Right cardiac atrium (tissue), 5 donors: Measurements from ENCODE around the gene ZFAND3. TPM values are rescaled to one million over a fixed set of nuclear protein-coding genes. Genes with fewer than 3 reads are reported as not detected.

Experiments used
- ATAC-seq, 2 donors: fragments of 200-7000 bp; cut with Tn5 transposase; one replicate each; pipeline versions ENCODE4 v1.8.0 to v1.9.1; 2020; ENCODE audit warnings: moderate library complexity in 2 of 2, mild to moderate bottlenecking in 1 of 2
- DNase-seq, 3 donors: peaks; one replicate each; pipeline ENCODE4 v3.0.0-alpha.2; 2020
- H3K27ac ChIP-seq: one replicate; pipeline ENCODE4 v1.5.1; 2013; ENCODE audit warnings: mild to moderate bottlenecking, low read length, control low read depth, moderate library complexity
- H3K27me3 ChIP-seq: one replicate; pipeline ENCODE4 v1.6.1; 2013; ENCODE audit not compliant: control insufficient read depth, insufficient read depth
- H3K4me1 ChIP-seq: one replicate; pipeline ENCODE4 v1.6.1; 2013; ENCODE audit warnings: low read length; ENCODE audit not compliant: control insufficient read depth, insufficient read depth
- H3K4me3 ChIP-seq: one replicate; pipeline ENCODE4 v1.5.1; 2013; ENCODE audit warnings: low read length, control low read depth
- H3K9me3 ChIP-seq: one replicate; pipeline ENCODE4 v1.6.1; 2013; ENCODE audit warnings: low read length; ENCODE audit not compliant: control insufficient read depth
- WGBS: extraction: QIAGEN DNeasy Blood & Tissue Kit; methylation state at CpG from one replicate; pipeline ENCODE4 v1.1.7; 2013; 5-methylcytosine and 5-hydroxymethylcytosine counted together
- intact Hi-C, 4 donors: fragments of 100-400 bp; cut with DNase I; formaldehyde crosslinking; loops; one replicate each; pipeline versions ENCODE4 v1.11.0 to v1.14.0; 2022 to 2023
- polyA plus RNA-seq: library from polyadenylated mRNA; stranded (reverse); fragments of 200-250 nt; gene quantifications from one replicate; pipeline ENCODE4 v1.2.3, GENCODE V29; 2013
- total RNA-seq, 4 donors: library from RNA; stranded (reverse); fragmentation: NEBNext Ultra II Directional; extraction: Animal tissue kit (Norgen Biotek cat#: 25700); gene quantifications; one replicate each; pipeline ENCODE4 v1.2.1, GENCODE V29; 2021
- donor health status: healthy with polysubstance abuse.
- donor health status: DM: no; HTN: yes; CAD: no.
- donor health status: DM: no; HTN: no; CAD: no.
- donor health status: DM: no; HTN: yes; CAD: no; lungs with severe emphysema.
- donor health status: DM: yes; HTN: yes; CAD: no.

ZFAND3 gene
- total and polyA plus RNA-seq, 5 donors = 50.1 to 91.4 (median 79.1) TPM

GRCh38 chr6:38138374-38138773 lies 318.8 kb downstream of the ZFAND3 start:
- WGBS = 91% methylated on average over 5 of the region's 5 CpGs

GRCh38 chr6:38141085-38141484 lies 321.6 kb downstream of the ZFAND3 start:
- WGBS = 87% methylated on average over 4 of the region's 4 CpGs
- no peak for DNase-seq
- no peak for ATAC-seq
- H3K4me3 ChIP-seq = no peak overlapping the region
- H3K27me3 ChIP-seq = no peaks in the 10 kb centered on the region
- no peak overlapping the region for H3K27ac ChIP-seq
- peaks cover 2% of the 10 kb centered on the region for H3K4me1 ChIP-seq
- no peaks in the 10 kb centered on the region for H3K9me3 ChIP-seq
- intact Hi-C loops = no loop called here

More at GRCh38 chr6:38138374-38138773, 318.8 kb downstream of the ZFAND3 start:
- no peak for ATAC-seq
- Histone ChIP-seq H3K9me3 (no peaks in the 10 kb centered on the region), H3K4me3 (no peak overlapping the region), H3K4me1 (peaks cover 5% of the 10 kb centered on the region), H3K27me3 (no peaks in the 10 kb centered on the region), H3K27ac (no peak overlapping the region)
- no peak for DNase-seq
- intact Hi-C loops = no loop called here

DNA sequence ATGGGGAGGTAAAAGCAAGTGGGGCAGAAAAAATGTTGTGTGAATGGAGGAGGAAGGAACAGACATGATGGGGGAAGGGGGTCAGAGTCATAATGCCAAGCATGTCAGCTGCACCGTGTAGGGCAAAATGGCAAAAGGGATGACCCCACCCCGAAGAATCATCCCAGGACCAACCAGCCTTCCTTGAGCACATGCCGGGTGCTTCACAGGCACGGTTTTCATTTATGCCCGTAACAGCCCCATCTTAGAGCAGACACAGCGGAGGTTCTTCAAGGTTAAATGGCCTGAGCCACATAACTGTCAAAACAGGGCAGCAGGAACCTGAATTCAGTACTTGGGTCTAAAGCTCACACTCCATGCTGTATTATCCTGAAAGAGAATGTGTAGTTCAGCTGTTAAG lies 322.2 kb downstream of the ZFAND3 start:
- intact Hi-C loops = no loop called here
- no peak overlapping the region for H3K27ac ChIP-seq
- H3K4me3 ChIP-seq = no peak overlapping the region
- H3K27me3 ChIP-seq = no peaks in the 10 kb centered on the region
- no peaks in the 10 kb centered on the region for H3K9me3 ChIP-seq
- DNase-seq (no peak), ATAC-seq (no peak)
- 94% methylated on average over 6 of the region's 6 CpGs for WGBS
- H3K4me1 ChIP-seq = peaks cover 2% of the 10 kb centered on the region

DNA sequence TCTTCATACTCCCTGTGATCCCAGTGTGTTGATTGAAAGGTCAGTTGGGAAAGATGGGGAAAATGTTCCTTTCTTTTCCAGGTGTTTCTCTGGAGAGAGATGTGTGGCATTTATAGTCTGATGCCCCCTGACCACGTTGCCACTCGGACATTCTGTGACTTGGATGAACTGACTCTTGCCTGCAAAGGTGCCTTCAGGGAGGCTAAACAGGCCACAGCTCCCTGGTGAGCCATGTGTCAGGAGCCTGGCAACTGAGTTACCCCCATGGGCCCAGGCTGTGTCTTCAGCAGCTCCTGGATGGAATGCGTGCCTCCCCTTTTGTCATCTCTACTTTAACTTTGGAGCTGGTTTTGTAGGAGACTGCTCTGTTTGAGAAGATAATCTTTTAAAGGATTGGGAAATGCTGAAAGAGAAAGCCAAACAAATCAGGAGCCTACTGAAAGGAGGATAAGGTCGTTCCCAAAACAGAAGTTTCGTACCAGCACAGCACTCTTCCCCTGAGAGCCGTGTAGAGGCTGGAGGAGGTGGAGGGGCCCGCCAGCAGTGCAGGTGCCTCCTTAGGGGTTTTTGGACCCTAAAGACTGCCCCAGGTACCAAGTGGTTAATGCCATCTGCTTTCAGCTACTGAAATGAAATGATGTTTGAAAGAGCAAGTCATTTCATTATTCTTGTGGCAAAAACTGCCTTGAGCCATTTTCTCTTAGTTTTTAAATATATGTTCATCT lies 322.8 kb downstream of the ZFAND3 start:
- intact Hi-C loops = no loop called here
- no peak overlapping the region for H3K4me3 ChIP-seq
- no peaks in the 10 kb centered on the region for H3K9me3 ChIP-seq
- H3K27ac ChIP-seq = no peak overlapping the region
- peaks cover 2% of the 10 kb centered on the region for H3K4me1 ChIP-seq
- ATAC-seq = peak in 1 of 2 donors; percentile 51
- no peaks in the 10 kb centered on the region for H3K27me3 ChIP-seq
- no peak for DNase-seq
- WGBS = 74% methylated on average over 7 of the region's 7 CpGs

- DNase-seq (no peak), ATAC-seq (peak in 1 of 2 donors; percentile 71)
- intact Hi-C loops = no loop called here
- Histone ChIP-seq H3K4me3 (no peak overlapping the region), H3K27ac (no peak overlapping the region), H3K9me3 (no peaks in the 10 kb centered on the region), H3K27me3 (no peaks in the 10 kb centered on the region), H3K4me1 (peaks cover 2% of the 10 kb centered on the region)
- 71% methylated on average over 8 of the region's 8 CpGs for WGBS
These were observed 323.9 kb downstream of the ZFAND3 start for GRCh38 chr6:38143191-38144150.

- intact Hi-C loops = no loop called here
- WGBS = 96% methylated on average over 5 of the region's 5 CpGs
- Histone ChIP-seq H3K27ac (no peak overlapping the region), H3K4me1 (peaks cover 2% of the 10 kb centered on the region), H3K9me3 (no peaks in the 10 kb centered on the region), H3K27me3 (no peaks in the 10 kb centered on the region), H3K4me3 (no peak overlapping the region)
- DNase-seq (no peak), ATAC-seq (no peak)
These were observed 324.9 kb downstream of the ZFAND3 start for GRCh38 chr6:38144365-38144945.

DNA sequence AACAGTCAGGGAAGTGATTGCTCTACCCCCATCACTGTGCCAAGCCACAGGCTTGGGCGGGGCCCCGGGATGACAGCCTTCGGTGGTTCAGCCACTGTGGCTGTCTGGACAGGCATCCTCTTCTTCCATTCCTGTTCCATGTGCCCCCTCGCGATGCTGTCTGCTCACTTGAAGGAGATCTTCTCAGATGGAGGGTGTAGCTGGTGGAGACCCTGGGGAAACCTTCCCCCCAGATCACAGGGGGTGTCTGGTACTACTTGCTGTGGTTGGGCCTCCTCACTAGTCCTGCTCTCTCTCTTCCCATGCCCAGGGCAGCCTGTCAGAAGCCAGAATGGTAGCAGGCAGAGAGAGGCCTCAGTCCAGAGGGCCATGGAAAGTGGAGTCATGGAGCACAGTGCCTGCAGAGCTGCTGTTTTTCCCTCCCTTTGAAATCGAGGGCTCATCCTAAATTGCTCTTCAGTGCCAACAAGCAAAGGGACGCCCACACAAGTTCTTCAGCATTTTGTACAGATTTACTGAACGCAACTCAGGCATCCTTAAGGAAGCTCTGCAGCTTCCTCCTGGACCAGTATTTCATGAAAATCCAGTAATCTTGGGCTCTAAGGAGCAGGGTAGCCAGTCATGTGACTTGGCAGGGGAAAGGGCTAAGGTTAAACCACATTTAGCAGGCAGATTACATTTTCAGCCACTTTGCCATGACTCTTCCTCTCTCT lies 326.6 kb downstream of the ZFAND3 start:
- Histone ChIP-seq H3K4me3 (no peak overlapping the region), H3K27me3 (no peaks in the 10 kb centered on the region)
- ATAC-seq = peak in 1 of 2 donors; percentile 34

DNA sequence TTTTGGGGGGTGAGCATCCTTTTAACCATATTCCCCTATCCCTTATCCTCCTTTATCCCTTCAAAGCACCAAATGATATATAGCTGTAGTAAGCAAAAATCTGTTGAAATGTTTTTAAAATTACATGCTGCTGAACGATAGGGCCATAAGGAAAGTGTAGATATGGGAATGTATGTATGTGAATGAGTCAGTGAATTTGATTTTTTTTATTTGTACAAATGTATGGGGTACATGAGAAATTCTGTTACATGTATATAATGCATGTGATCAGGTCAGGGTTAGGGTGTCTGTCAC lies 327.2 kb downstream of the ZFAND3 start:
- WGBS = 81% methylated on average over 1 of the region's 1 CpG
- intact Hi-C loops = no loop called here

More for the DNA sequence above, 326.6 kb downstream of the ZFAND3 start:
- Histone ChIP-seq H3K9me3 (no peaks in the 10 kb centered on the region), H3K4me1 (peaks cover 2% of the 10 kb centered on the region), H3K27ac (no peak overlapping the region)
- DNase-seq = no peak
- intact Hi-C loops = no loop called here
- whole genome bisulfite sequencing = 87% methylated on average over 8 of the region's 8 CpGs

GRCh38 chr6:38148606-38149005 lies 329.1 kb downstream of the ZFAND3 start:
- intact Hi-C loops = no loop called here
- DNase-seq = no peak
- Histone ChIP-seq H3K9me3 (no peaks in the 10 kb centered on the region), H3K4me3 (no peak overlapping the region), H3K27ac (no peak overlapping the region), H3K4me1 (no peaks in the 10 kb centered on the region), H3K27me3 (no peaks in the 10 kb centered on the region)
- WGBS = 78% methylated on average over 2 of the region's 2 CpGs
- ATAC-seq = no peak

More for the DNA sequence above, 327.2 kb downstream of the ZFAND3 start:
- H3K4me3 ChIP-seq = no peak overlapping the region
- no peaks in the 10 kb centered on the region for H3K9me3 ChIP-seq
- H3K4me1 ChIP-seq = peaks cover 2% of the 10 kb centered on the region
- no peak for DNase-seq
- no peak for ATAC-seq
- H3K27me3 ChIP-seq = no peaks in the 10 kb centered on the region
- no peak overlapping the region for H3K27ac ChIP-seq

DNA sequence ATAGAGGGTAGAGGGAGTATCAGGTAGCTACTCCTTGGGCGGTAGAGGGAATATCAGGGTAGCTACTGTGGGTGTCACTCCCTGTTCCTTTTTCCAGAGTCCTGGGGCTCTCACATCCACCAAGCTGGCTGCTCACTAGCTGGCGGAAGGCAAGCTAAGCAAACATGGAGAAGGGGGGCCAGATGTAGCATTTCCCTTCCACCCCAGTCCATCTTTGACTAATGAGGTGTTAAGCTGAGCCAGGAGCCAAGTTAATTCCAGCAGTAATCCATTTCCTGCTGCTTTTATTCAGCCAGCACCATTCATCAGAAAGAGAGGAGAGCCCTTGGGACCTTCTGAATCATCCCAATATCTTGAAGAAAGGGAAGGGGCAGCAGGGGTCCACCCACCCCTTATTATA lies 330.0 kb downstream of the ZFAND3 start:
- WGBS = 74% methylated on average over 2 of the region's 2 CpGs
- no peak overlapping the region for H3K4me3 ChIP-seq
- peak in 1 of 2 donors; percentile 30 for ATAC-seq

More for the DNA sequence above, 330.0 kb downstream of the ZFAND3 start:
- intact Hi-C loops = no loop called here
- no peaks in the 10 kb centered on the region for H3K9me3 ChIP-seq
- no peaks in the 10 kb centered on the region for H3K4me1 ChIP-seq
- DNase-seq = no peak
- no peaks in the 10 kb centered on the region for H3K27me3 ChIP-seq
- no peak overlapping the region for H3K27ac ChIP-seq
